B cell (primary cell): ENCODE results near the gene FADS1.

ENCODE experiments used
- EZH2 ChIP-seq: IDR thresholded peaks from 2 replicates; pipeline ENCODE4 v1.6.1; 2012; ENCODE audit warnings: borderline replicate concordance, low read depth, mild to moderate bottlenecking, moderate library complexity, low read length; ENCODE audit not compliant: insufficient read depth, poor library complexity, severe bottlenecking
- TF ChIP-seq, protein P1 (sequence below): fragments of 200-600 bp; IDR thresholded peaks from one replicate; pipeline ENCODE4 v1.8.0; 2022; ENCODE audit warnings: antibody characterized with exemption, mild to moderate bottlenecking

DNA sequence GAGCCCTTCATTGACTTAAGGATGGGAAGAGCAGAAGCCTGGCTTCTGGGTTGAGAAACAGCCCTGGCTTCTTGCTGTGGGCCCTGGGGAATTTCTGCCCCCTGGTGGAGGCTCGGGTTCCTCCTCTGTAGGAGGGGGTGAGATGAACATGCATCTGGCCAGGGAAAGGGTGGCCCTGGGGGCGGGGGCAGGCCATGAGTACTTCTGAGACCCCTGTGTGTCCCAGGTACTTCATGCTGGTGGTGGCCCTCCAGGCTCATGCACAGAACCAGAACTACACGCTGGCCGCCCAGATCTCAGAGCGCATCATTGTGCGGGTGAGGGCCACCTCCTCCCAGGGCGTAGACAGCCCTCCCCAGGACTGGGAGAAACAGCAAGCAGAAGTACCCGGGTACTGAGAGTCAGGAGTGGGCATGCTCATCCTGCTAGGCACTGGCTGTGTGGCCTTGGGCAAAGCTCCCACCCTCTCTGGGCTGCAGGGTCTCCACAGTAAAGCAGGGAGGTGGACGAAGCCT lies 40.2 kb downstream of the FADS1 start:
- TF ChIP-seq, protein P1, sequence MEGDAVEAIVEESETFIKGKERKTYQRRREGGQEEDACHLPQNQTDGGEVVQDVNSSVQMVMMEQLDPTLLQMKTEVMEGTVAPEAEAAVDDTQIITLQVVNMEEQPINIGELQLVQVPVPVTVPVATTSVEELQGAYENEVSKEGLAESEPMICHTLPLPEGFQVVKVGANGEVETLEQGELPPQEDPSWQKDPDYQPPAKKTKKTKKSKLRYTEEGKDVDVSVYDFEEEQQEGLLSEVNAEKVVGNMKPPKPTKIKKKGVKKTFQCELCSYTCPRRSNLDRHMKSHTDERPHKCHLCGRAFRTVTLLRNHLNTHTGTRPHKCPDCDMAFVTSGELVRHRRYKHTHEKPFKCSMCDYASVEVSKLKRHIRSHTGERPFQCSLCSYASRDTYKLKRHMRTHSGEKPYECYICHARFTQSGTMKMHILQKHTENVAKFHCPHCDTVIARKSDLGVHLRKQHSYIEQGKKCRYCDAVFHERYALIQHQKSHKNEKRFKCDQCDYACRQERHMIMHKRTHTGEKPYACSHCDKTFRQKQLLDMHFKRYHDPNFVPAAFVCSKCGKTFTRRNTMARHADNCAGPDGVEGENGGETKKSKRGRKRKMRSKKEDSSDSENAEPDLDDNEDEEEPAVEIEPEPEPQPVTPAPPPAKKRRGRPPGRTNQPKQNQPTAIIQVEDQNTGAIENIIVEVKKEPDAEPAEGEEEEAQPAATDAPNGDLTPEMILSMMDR = peak; percentile 71
- TF ChIP-seq EZH2 = no peak
